Measurements from ENCODE around the gene TCEA2.

TCEA2 gene

DNA sequence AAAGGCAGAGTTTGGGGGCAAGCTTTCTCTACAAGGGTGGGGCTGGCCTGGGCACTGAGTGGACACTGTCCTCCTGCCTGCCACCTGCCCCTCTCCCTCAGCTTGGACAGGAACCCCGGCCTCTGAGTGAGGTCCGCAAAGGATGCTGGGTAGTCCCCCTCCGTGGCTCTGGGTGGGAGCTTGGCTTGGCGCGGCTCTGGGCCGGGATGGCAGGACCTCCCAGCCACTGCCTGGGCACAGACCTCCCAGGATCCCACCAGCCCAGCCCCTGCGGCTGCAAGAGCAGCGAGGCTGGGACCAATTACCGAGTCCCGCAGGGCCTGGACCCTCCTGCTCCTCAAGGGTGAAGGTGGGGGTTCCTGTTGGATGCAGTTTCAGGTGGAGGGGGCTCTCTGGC is 10.7 kb upstream of the TCEA2 start:
- DNase-seq (ENCODE audit: insufficient read length, low spot score) (no peak), FAIRE-seq (no peak)
- TF ChIP-seq, protein P1, sequence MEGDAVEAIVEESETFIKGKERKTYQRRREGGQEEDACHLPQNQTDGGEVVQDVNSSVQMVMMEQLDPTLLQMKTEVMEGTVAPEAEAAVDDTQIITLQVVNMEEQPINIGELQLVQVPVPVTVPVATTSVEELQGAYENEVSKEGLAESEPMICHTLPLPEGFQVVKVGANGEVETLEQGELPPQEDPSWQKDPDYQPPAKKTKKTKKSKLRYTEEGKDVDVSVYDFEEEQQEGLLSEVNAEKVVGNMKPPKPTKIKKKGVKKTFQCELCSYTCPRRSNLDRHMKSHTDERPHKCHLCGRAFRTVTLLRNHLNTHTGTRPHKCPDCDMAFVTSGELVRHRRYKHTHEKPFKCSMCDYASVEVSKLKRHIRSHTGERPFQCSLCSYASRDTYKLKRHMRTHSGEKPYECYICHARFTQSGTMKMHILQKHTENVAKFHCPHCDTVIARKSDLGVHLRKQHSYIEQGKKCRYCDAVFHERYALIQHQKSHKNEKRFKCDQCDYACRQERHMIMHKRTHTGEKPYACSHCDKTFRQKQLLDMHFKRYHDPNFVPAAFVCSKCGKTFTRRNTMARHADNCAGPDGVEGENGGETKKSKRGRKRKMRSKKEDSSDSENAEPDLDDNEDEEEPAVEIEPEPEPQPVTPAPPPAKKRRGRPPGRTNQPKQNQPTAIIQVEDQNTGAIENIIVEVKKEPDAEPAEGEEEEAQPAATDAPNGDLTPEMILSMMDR (IDR thresholded peaks at IDR 0.05; ENCODE audit: insufficient read depth, missing control alignments) = no peak

- FAIRE-seq = no peak
- TF ChIP-seq, protein P1 (IDR thresholded peaks at IDR 0.05; ENCODE audit: insufficient read depth, missing control alignments) = no peak
- no peak for DNase-seq (ENCODE audit: insufficient read length, low spot score)
Measured at GRCh38 chr20:64052987-64053840, 9.8 kb upstream of the TCEA2 start.

- TF ChIP-seq, protein P1 (IDR thresholded peaks at IDR 0.05; ENCODE audit: insufficient read depth, missing control alignments) = peak; percentile 15
- no peak for FAIRE-seq
- no peak for DNase-seq (ENCODE audit: insufficient read length, low spot score)
Measured at GRCh38 chr20:64053841-64054661, 8.9 kb upstream of the TCEA2 start.

GRCh38 chr20:64055396-64055892 is 7.6 kb upstream of the TCEA2 start:
- FAIRE-seq = no peak
- DNase-seq (ENCODE audit: insufficient read length, low spot score) = no peak

DNA sequence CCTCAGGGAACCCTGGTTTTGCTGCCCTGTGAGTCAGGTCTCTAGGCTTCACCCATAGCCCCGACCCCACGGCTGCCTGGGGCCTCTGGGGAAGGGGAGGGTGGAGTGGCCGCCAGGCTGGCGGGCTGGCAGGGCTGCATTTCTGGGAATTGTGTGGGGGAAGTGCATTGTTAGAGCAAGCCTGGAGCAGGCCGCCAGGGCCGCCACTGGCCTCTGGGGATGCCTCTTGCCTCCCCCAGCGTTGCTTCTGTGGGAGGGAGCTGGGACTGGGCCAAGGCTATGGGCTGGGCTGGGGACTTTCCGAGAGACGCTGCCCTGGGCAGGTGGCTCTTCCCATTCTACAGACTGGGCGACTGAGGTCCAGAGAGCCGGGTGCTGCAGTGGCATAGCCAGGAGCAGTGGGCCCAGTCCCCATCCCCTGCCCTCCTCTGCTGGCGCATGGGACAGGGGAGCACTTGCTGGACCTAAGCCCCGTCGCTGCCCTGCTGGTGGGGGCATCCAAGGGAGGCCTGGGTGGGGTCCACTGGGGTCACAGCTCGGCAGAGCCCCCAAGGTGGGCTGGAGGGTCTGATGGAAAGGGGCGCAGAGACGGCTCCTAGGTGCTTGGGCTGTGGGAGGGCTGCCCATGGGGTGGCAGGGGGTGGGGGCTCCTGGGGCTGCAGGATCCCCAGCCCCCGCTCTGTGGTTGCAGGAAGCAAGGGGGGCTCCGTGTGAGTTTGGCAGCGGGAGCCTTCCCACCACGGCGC is 6.9 kb upstream of the TCEA2 start:
- DNase-seq (ENCODE audit: insufficient read length, low spot score) (no peak), FAIRE-seq (no peak)
- TF ChIP-seq, protein P1 (IDR thresholded peaks at IDR 0.05; ENCODE audit: insufficient read depth, missing control alignments) = no peak

More at GRCh38 chr20:64055396-64055892, 7.6 kb upstream of the TCEA2 start:
- TF ChIP-seq, protein P1 (IDR thresholded peaks at IDR 0.05; ENCODE audit: insufficient read depth, missing control alignments) = no peak

GRCh38 chr20:64056639-64056888 is 6.4 kb upstream of the TCEA2 start:
- TF ChIP-seq, protein P1 (IDR thresholded peaks at IDR 0.05; ENCODE audit: insufficient read depth, missing control alignments) = no peak
- FAIRE-seq (no peak), DNase-seq (ENCODE audit: insufficient read length, low spot score) (no peak)

Data from D721Med (cell line).